Endothelial cell of umbilical vein (primary cell): ENCODE results near the gene GGA3. TPM values are rescaled to one million over a fixed set of nuclear protein-coding genes. Genes with fewer than 3 reads are reported as not detected.

ENCODE experiments used
- BruUV-seq: library from RNA; stranded (reverse); fragments of 400-500 nt; replicated peaks from 2 replicates; lab custom pipeline; 2021; lab: Mats Ljungman, UMichigan
- CTCF ChIA-PET: fragments of 300-600, 350-600 bp; sonication (Branson Sonifier 250); formaldehyde crosslinking; loops from one replicate; lab custom pipeline; 2021; ENCODE audit warnings: antibody characterized with exemption, inconsistent platforms; lab: Charles Lee
- POLR2A ChIA-PET: fragments of 300-600, 350-600 bp; sonication (Branson Sonifier 250); formaldehyde crosslinking; loops from one replicate; lab custom pipeline; 2021; ENCODE audit warnings: antibody characterized with exemption, inconsistent platforms; lab: Charles Lee
- DNase-seq: peaks from one replicate; pipeline ENCODE4 v3.0.0-alpha.2; 2011; ENCODE audit warnings: low read depth, low spot score
- FAIRE-seq: peaks from 2 replicates; lab custom pipeline; 2011; peaks lifted over from hg19 to GRCh38; lab: Jason Lieb, UNC
- H2AFZ ChIP-seq: 2 replicates; pipeline ENCODE4 v1.6.0; 2012; ENCODE audit warnings: low read depth, low read length, control low read depth, inconsistent platforms
- H3K27ac ChIP-seq: 2 replicates; pipeline ENCODE4 v1.5.1; 2011; ENCODE audit warnings: low read depth, mild to moderate bottlenecking, control low read depth, low read length, moderate library complexity; ENCODE audit not compliant: insufficient read depth
- H3K27me3 ChIP-seq, 2 experiments: 2 replicates each; pipeline versions ENCODE4 v1.6.0 to v1.6.1; 2011; ENCODE audit warnings: low read length in 2 of 2, mixed read lengths in 1 of 2; ENCODE audit not compliant: control insufficient read depth in 2 of 2, insufficient read depth in 2 of 2
- H3K36me3 ChIP-seq, 2 experiments: 2 replicates in 1 of 2; 3 replicates in 1 of 2; pipeline ENCODE4 v1.5.1; 2011; ENCODE audit warnings: low read length in 2 of 2, mild to moderate bottlenecking in 1 of 2, moderate library complexity in 1 of 2; ENCODE audit not compliant: control insufficient read depth in 2 of 2, insufficient read depth in 2 of 2; ENCODE audit errors: extremely low read depth in 1 of 2
- H3K4me1 ChIP-seq: 3 replicates; pipeline ENCODE4 v1.5.1; 2011; ENCODE audit warnings: mild to moderate bottlenecking, low read length; ENCODE audit not compliant: control insufficient read depth, insufficient read depth; ENCODE audit errors: extremely low read depth
- H3K4me2 ChIP-seq: 2 replicates; pipeline ENCODE4 v1.6.1; 2011; ENCODE audit warnings: low read length, control low read depth, mixed read lengths; ENCODE audit not compliant: insufficient read depth
- H3K4me3 ChIP-seq, 3 experiments: fragments of 200-600 bp in 1 of 3; sonication (generic), shearing (Covaris generic) in 1 of 3; replicated peaks in 1 of 3; 2 replicates each; pipeline ENCODE4 v1.5.1; 2011 to 2016; ENCODE audit warnings: control low read depth in 3 of 3, low read length in 3 of 3, mild to moderate bottlenecking in 2 of 3, inconsistent platforms in 1 of 3, low read depth in 1 of 3, moderate library complexity in 1 of 3; ENCODE audit not compliant: insufficient read depth in 1 of 3
- H3K79me2 ChIP-seq: 2 replicates; pipeline ENCODE4 v1.6.0; 2012; ENCODE audit warnings: low read length, inconsistent platforms; ENCODE audit not compliant: control insufficient read depth, insufficient read depth
- H3K9ac ChIP-seq: replicated peaks from 2 replicates; pipeline ENCODE3; 2011; ENCODE audit warnings: low read length, control low read depth; ENCODE audit not compliant: insufficient read depth; ENCODE audit errors: extremely low read depth
- H3K9me1 ChIP-seq: replicated peaks from 3 replicates; pipeline ENCODE4 v1.6.0; 2011; ENCODE audit warnings: mild to moderate bottlenecking, low read length; ENCODE audit not compliant: control insufficient read depth, insufficient read depth; ENCODE audit errors: extremely low read depth
- H3K9me3 ChIP-seq: replicated peaks from 2 replicates; pipeline ENCODE4 v1.5.1; 2012; ENCODE audit warnings: low read length, inconsistent platforms; ENCODE audit not compliant: control insufficient read depth, insufficient read depth
- H4K20me1 ChIP-seq: replicated peaks from 2 replicates; pipeline ENCODE3; 2011; ENCODE audit warnings: mild to moderate bottlenecking, low read length; ENCODE audit not compliant: control insufficient read depth, insufficient read depth; ENCODE audit errors: extremely low read depth
- EZH2 ChIP-seq: IDR thresholded peaks from 2 replicates; pipeline ENCODE4 v1.6.1; 2012; ENCODE audit warnings: borderline replicate concordance, low read depth, mild to moderate bottlenecking, moderate library complexity, low read length, inconsistent platforms; ENCODE audit not compliant: severe bottlenecking
- FOS ChIP-seq: IDR thresholded peaks from 2 replicates; pipeline ENCODE4 v1.6.1; 2011; ENCODE audit warnings: mild to moderate bottlenecking, low read length, moderate library complexity, borderline replicate concordance; ENCODE audit not compliant: insufficient read depth
- GATA2 ChIP-seq: IDR thresholded peaks from 2 replicates; pipeline ENCODE4 v1.7.0; 2011; ENCODE audit warnings: low read depth, mild to moderate bottlenecking, moderate library complexity, mixed read lengths, low read length; ENCODE audit not compliant: insufficient read length, insufficient read depth
- JUN ChIP-seq: IDR thresholded peaks from 2 replicates; pipeline ENCODE4 v1.6.1; 2011; ENCODE audit warnings: borderline replicate concordance, low read depth; ENCODE audit not compliant: insufficient read length, insufficient read depth
- MYC ChIP-seq: IDR thresholded peaks from one replicate; pipeline ENCODE4 v1.6.1; 2011; ENCODE audit warnings: mild to moderate bottlenecking, low read depth, low read length
- POLR2A ChIP-seq: IDR thresholded peaks from 2 replicates; pipeline ENCODE4 v1.6.1; 2012; ENCODE audit warnings: low read depth, mild to moderate bottlenecking, control low read depth, low read length
- POLR2AphosphoS5 ChIP-seq: IDR thresholded peaks from 2 replicates; pipeline ENCODE4 v1.6.1; 2012; ENCODE audit warnings: low read depth, mild to moderate bottlenecking, control low read depth, low read length, moderate library complexity; ENCODE audit not compliant: insufficient read depth
- dilution Hi-C: fragments of 300-500 bp; cut with MboI; formaldehyde crosslinking; loops from one replicate; pipeline ENCODE4 v1.15.0; 2019; ENCODE audit warnings: low sequenced_read_pairs; ENCODE audit not compliant: extremely low pct_ligation_motif_present
- intact Hi-C: fragments of 100-400 bp; cut with micrococcal nuclease; formaldehyde crosslinking; loops from one replicate; pipeline ENCODE4 v1.10.0; 2022
- polyA plus RNA-seq, 4 experiments: library from polyadenylated mRNA; depleted of rRNA in 3 of 4; stranded (reverse) in 3 of 4; unstranded in 1 of 4; fragments of >200 nt; gene quantifications; 2 replicates each; pipeline versions ENCODE4 v1.2.1 to v1.2.3, GENCODE V29; 2011 to 2012; ENCODE audit warnings: missing spikeins in 1 of 4
- total RNA-seq: library from RNA; stranded (reverse); gene quantifications from 2 replicates; pipeline ENCODE4 v1.2.3, GENCODE V29; 2021
- TF ChIP-seq, protein P1 (sequence below), 2 donors: IDR thresholded peaks; 1 replicate in 1 of 2; 2 replicates in 1 of 2; pipeline ENCODE4 v1.5.1; 2011; ENCODE audit warnings: low read length in 2 of 2, mild to moderate bottlenecking in 2 of 2, moderate library complexity in 2 of 2, control low read depth in 1 of 2, inconsistent platforms in 1 of 2, low read depth in 1 of 2; ENCODE audit not compliant: insufficient read depth in 1 of 2; ENCODE audit errors: extremely low read depth in 1 of 2
- TF ChIP-seq, protein P2 (sequence below): IDR thresholded peaks from 2 replicates; pipeline ENCODE4 v1.6.1; 2011; ENCODE audit not compliant: insufficient read depth, insufficient read length

Gene GGA3
- total and polyA plus RNA-seq, 2 donors (not counting 3 experiments of a cell fraction or from before 2014, with no cell fraction given), result 41.2 to 62.9 TPM

DNA sequence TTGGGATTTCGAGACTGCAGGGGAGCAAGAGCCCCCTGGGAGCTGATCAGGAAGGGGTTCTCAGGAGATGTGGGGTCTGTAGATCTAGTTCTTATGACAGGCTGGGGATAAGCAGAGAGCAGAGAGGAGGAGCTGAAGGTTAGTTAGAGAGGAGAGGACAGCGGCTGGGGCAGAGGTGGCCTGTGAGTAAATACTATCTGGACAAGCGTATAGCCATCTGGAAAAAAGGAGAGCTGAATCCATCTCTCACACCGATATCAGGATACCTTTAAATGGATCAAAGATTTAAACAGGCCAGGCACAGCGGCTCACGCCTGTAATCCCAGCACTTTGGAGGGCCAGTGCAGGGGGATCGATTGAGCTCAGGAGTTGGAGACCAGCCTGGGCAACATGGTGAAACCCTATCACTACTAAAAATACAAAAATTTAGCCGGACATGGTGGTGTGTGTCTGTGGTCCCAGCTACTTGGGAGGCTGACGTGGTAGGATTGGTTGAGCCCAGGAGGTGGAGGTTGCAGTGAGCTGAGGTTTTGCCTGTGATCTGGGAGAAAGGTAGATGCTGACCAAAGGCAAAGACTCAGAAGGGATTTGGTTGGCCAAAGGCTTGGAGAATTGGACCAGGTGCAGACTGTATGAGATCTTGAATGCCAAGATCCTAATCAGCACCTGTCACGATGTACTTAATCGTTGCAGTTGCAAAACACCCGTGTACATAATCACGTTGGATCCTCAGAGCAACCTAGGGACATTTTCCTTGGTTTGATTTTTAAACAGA, 46.7 kb upstream of the GGA3 start:
- Histone ChIP-seq H3K4me3 (no peak overlapping the region), H3K9ac (no peak overlapping the region), H3K27ac (no peak overlapping the region), H3K36me3 (no peaks in the 10 kb centered on the region), H3K79me2 (no peaks in the 10 kb centered on the region), H3K27me3 (no peaks in the 10 kb centered on the region), H3K9me1 (no peaks in the 10 kb centered on the region), H3K4me2 (no peak overlapping the region), H3K9me3 (no peaks in the 10 kb centered on the region), H3K4me1 (no peaks in the 10 kb centered on the region), H2AFZ (no peak overlapping the region), H4K20me1 (no peaks in the 10 kb centered on the region)
- FAIRE-seq, result no peak
- dilution Hi-C loops (no loop called here), intact Hi-C loops (no loop called here)
- ChIA-PET CTCF (no interaction called here), POLR2A (no interaction called here)
- BruUV-seq, result no TSS peak
- TF ChIP-seq EZH2 (no peak), POLR2A (no peak), FOS (no peak), JUN (no peak), POLR2AphosphoS5 (no peak), MYC (no peak), GATA2 (no peak)
- TF ChIP-seq, protein P1, sequence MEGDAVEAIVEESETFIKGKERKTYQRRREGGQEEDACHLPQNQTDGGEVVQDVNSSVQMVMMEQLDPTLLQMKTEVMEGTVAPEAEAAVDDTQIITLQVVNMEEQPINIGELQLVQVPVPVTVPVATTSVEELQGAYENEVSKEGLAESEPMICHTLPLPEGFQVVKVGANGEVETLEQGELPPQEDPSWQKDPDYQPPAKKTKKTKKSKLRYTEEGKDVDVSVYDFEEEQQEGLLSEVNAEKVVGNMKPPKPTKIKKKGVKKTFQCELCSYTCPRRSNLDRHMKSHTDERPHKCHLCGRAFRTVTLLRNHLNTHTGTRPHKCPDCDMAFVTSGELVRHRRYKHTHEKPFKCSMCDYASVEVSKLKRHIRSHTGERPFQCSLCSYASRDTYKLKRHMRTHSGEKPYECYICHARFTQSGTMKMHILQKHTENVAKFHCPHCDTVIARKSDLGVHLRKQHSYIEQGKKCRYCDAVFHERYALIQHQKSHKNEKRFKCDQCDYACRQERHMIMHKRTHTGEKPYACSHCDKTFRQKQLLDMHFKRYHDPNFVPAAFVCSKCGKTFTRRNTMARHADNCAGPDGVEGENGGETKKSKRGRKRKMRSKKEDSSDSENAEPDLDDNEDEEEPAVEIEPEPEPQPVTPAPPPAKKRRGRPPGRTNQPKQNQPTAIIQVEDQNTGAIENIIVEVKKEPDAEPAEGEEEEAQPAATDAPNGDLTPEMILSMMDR (IDR thresholded peaks at IDR 0.05; ENCODE audit: extremely low read depth in 1 of 2, insufficient read depth in 1 of 2, low read depth in 1 of 2, low read length in 2 of 2), result no peak
- TF ChIP-seq, protein P2, sequence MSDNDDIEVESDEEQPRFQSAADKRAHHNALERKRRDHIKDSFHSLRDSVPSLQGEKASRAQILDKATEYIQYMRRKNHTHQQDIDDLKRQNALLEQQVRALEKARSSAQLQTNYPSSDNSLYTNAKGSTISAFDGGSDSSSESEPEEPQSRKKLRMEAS, result no peak
- DNase-seq, result no peak
